Lower lobe of right lung (tissue), 2 donors: Measurements from ENCODE around the gene CELSR1. TPM values are rescaled to one million over a fixed set of nuclear protein-coding genes. Genes with fewer than 3 reads are reported as not detected.

Experiments
- ATAC-seq, 2 donors: fragments of 200-7000 bp; cut with Tn5 transposase; one replicate each; pipeline ENCODE4 v1.9.1; 2020 to 2022; ENCODE audit warnings: mild to moderate bottlenecking in 2 of 2, moderate library complexity in 2 of 2
- DNase-seq: peaks from one replicate; pipeline ENCODE4 v3.0.0-alpha.2; 2020
- H3K27ac ChIP-seq: fragments of 200-600 bp; one replicate; pipeline ENCODE4 v1.8.0; 2022
- H3K27me3 ChIP-seq: fragments of 200-600 bp; one replicate; pipeline ENCODE4 v1.8.0; 2022; ENCODE audit warnings: low read depth
- H3K36me3 ChIP-seq: fragments of 200-600 bp; one replicate; pipeline ENCODE4 v1.8.0; 2022; ENCODE audit warnings: mild to moderate bottlenecking
- H3K4me1 ChIP-seq: fragments of 200-600 bp; one replicate; pipeline ENCODE4 v1.8.0; 2022
- H3K4me3 ChIP-seq: fragments of 200-600 bp; one replicate; pipeline ENCODE4 v1.8.0; 2022; ENCODE audit warnings: mild to moderate bottlenecking
- H3K9me3 ChIP-seq: fragments of 200-600 bp; one replicate; pipeline ENCODE4 v1.8.0; 2022
- CTCF ChIP-seq: fragments of 200-600 bp; IDR thresholded peaks from one replicate; pipeline ENCODE4 v1.8.0; 2022; ENCODE audit warnings: antibody characterized with exemption, mild to moderate bottlenecking
- intact Hi-C: fragments of 100-400 bp; cut with DNase I; formaldehyde crosslinking; loops from one replicate; pipeline ENCODE4 v1.11.0; 2022
- total RNA-seq: library from RNA; stranded (reverse); fragmentation: NEBNext Ultra II Directional; extraction: Animal tissue kit (Norgen Biotek cat#: 25700); gene quantifications from one replicate; pipeline ENCODE4 v1.2.1, GENCODE V29; 2021
- donor health status: DM: no; HTN: yes; CAD: no; lungs with severe emphysema.

CELSR1 gene
- total RNA-seq, 1 donor from 2014 or later = 51.8 TPM

GRCh38 chr22:46393873-46394272 lies 143.5 kb downstream of the CELSR1 start:
- no peak for DNase-seq
- H3K9me3 ChIP-seq = no peaks in the 10 kb centered on the region
- no peaks in the 10 kb centered on the region for H3K27me3 ChIP-seq
- H3K4me1 ChIP-seq = no peaks in the 10 kb centered on the region
- H3K36me3 ChIP-seq = peaks cover 4% of the 10 kb centered on the region
- H3K4me3 ChIP-seq = no peak overlapping the region
- no peak for TF ChIP-seq CTCF
- no peak overlapping the region for H3K27ac ChIP-seq
- intact Hi-C loops = no loop called here
- ATAC-seq = no peak

GRCh38 chr22:46392137-46392844 lies 145.1 kb downstream of the CELSR1 start:
- peaks cover 9% of the 10 kb centered on the region for H3K36me3 ChIP-seq
- no peak overlapping the region for H3K4me3 ChIP-seq
- intact Hi-C loops = no loop called here
- no peak for TF ChIP-seq CTCF
- H3K27ac ChIP-seq = no peak overlapping the region
- ATAC-seq (no peak), DNase-seq (no peak)
- H3K27me3 ChIP-seq = no peaks in the 10 kb centered on the region
- H3K9me3 ChIP-seq = no peaks in the 10 kb centered on the region
- no peaks in the 10 kb centered on the region for H3K4me1 ChIP-seq

- no peak for DNase-seq
- Histone ChIP-seq H3K4me1 (no peaks in the 10 kb centered on the region), H3K36me3 (peaks cover 9% of the 10 kb centered on the region), H3K27ac (no peak overlapping the region), H3K4me3 (no peak overlapping the region), H3K27me3 (no peaks in the 10 kb centered on the region), H3K9me3 (no peaks in the 10 kb centered on the region)
- no peak for ATAC-seq
- intact Hi-C loops = no loop called here
- no peak for TF ChIP-seq CTCF
Observed at GRCh38 chr22:46391486-46392136, 145.8 kb downstream of the CELSR1 start.

GRCh38 chr22:46390652-46391301 lies 146.6 kb downstream of the CELSR1 start:
- TF ChIP-seq CTCF = no peak
- Histone ChIP-seq H3K9me3 (no peaks in the 10 kb centered on the region), H3K4me3 (no peak overlapping the region), H3K27me3 (no peaks in the 10 kb centered on the region), H3K27ac (no peak overlapping the region), H3K36me3 (peaks cover 9% of the 10 kb centered on the region), H3K4me1 (no peaks in the 10 kb centered on the region)
- ATAC-seq = peak; percentile 13 to 55
- no peak for DNase-seq
- intact Hi-C loops = no loop called here

GRCh38 chr22:46390105-46390651 lies 147.2 kb downstream of the CELSR1 start:
- intact Hi-C loops = no loop called here
- no peak for ATAC-seq
- no peak for TF ChIP-seq CTCF
- Histone ChIP-seq H3K4me3 (no peak overlapping the region), H3K27ac (no peak overlapping the region), H3K4me1 (no peaks in the 10 kb centered on the region), H3K27me3 (no peaks in the 10 kb centered on the region), H3K9me3 (no peaks in the 10 kb centered on the region), H3K36me3 (peaks cover 10% of the 10 kb centered on the region)
- no peak for DNase-seq
